GM12878 (cell line): ENCODE data around the gene SETD6. TPM values are rescaled to one million over a fixed set of nuclear protein-coding genes. Genes with fewer than 3 reads are reported as not detected.

Experiments used
- BACH1 ChIP-seq: fragments of 450-650 bp; IDR thresholded peaks from 2 replicates; pipeline ENCODE4 v1.6.1; 2017; ENCODE audit warnings: mild to moderate bottlenecking, borderline replicate concordance
- BMI1 ChIP-seq: fragments of 450-650 bp; IDR thresholded peaks from 2 replicates; pipeline ENCODE4 v1.6.1; 2016; ENCODE audit warnings: mild to moderate bottlenecking, moderate library complexity, borderline replicate concordance
- CREM ChIP-seq: IDR thresholded peaks from 2 replicates; pipeline ENCODE4 v1.6.1; 2014; ENCODE audit warnings: antibody characterized with exemption, low read depth
- FOXM1 ChIP-seq: IDR thresholded peaks from 2 replicates; pipeline ENCODE4 v1.6.1; 2012; ENCODE audit warnings: low read depth, mild to moderate bottlenecking, inconsistent platforms, low read length, moderate library complexity
- IKZF2 ChIP-seq, 2 experiments: fragments of 450-650 bp; IDR thresholded peaks; 2 replicates each; pipeline ENCODE4 v1.6.1; 2017; ENCODE audit warnings: mild to moderate bottlenecking in 2 of 2, moderate library complexity in 2 of 2
- JUND ChIP-seq: IDR thresholded peaks from 2 replicates; pipeline ENCODE4 v1.6.1; 2012; ENCODE audit warnings: low read depth, mild to moderate bottlenecking, low read length, improper control_type of control experiment, moderate library complexity
- KLF5 ChIP-seq: fragments of 450-650 bp; IDR thresholded peaks from 2 replicates; pipeline ENCODE4 v1.6.1; 2014; ENCODE audit warnings: mild to moderate bottlenecking; ENCODE audit not compliant: partially characterized antibody
- SIN3A ChIP-seq: IDR thresholded peaks from 2 replicates; pipeline ENCODE4 v1.6.1; 2012; ENCODE audit warnings: low read depth, low read length, improper control_type of control experiment
- polyA plus RNA-seq, 11 experiments: library from polyadenylated mRNA; depleted of rRNA in 4 of 11; unstranded in 6 of 11; stranded (reverse) in 5 of 11; fragments of >200 nt; fragmentation: Nextera tagmentation in 4 of 11; fragmentation: Illumina TruSeq in 1 of 11; extraction: Ambion mirVana in 4 of 11; extraction: Trizol in 1 of 11; gene quantifications; 1 replicate in 1 of 11; 2 replicates in 10 of 11; pipeline versions ENCODE4 v1.2.1 to v1.2.3, GENCODE V29; 2011 to 2016; ENCODE audit warnings: inconsistent platforms in 2 of 11, missing spikeins in 2 of 11, low read depth in 1 of 11
- total RNA-seq, 4 experiments: library from RNA; depleted of rRNA in 3 of 4; stranded (reverse); fragments of >200 nt in 3 of 4; fragmentation: Illumina TruSeq in 1 of 4; extraction: Trizol in 1 of 4; gene quantifications; 2 replicates each; pipeline versions ENCODE4 v1.2.1 to v1.2.3, GENCODE V29; 2013 to 2021
- TF ChIP-seq, protein P1 (sequence below): fragments of 450-650 bp; formaldehyde crosslinking; IDR thresholded peaks from 2 replicates; pipeline ENCODE4 v1.5.0; 2022; ENCODE audit warnings: mild to moderate bottlenecking, missing genetic modification characterization
- TF ChIP-seq, protein P2 (sequence below): fragments of 450-650 bp; IDR thresholded peaks from 2 replicates; pipeline ENCODE4 v1.6.1; 2017; ENCODE audit warnings: mild to moderate bottlenecking, moderate library complexity
- TF ChIP-seq, protein P3 (sequence below): fragments of 450-650 bp; IDR thresholded peaks from 2 replicates; pipeline ENCODE4 v1.6.1; 2018; ENCODE audit warnings: borderline replicate concordance, mild to moderate bottlenecking; ENCODE audit not compliant: partially characterized antibody

SETD6 gene
- total and polyA plus RNA-seq, 10 of the 15 experiments (the other 5 are each of a cell fraction or from before 2014, with no cell fraction given), result 8.2 to 23.8 (median 16.2) TPM

DNA sequence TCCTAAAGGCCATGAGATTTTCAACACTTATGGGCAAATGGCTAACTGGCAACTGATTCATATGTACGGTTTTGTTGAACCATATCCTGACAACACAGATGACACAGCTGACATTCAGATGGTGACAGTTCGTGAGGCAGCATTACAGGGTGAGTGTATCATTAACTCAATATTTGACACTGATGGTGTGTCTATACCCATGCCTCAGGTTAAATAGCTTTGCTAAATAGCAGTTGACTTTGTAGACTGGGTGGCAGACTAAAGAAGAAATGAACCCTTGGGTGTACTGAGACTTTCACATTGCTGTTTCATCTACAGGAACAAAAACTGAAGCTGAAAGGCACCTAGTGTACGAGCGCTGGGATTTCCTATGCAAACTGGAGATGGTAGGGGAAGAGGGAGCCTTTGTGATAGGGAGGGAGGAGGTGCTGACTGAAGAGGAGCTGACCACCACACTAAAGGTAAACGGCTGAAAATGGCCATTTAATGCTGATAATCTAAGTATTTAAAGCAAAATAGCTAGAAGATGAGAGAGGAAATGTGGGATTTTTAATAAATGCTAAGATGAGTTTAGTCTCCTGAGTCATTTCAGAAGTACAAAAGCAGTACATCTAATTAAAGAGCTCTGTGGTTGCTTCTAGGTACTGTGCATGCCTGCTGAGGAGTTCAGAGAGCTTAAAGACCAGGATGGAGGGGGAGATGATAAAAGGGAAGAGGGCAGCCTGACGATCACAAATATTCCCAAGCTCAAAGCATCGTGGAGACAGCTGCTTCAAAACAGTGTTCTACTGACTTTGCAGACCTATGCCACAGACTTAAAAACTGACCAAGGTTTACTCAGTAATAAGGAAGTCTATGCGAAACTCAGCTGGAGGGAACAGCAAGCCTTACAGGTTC, 3.0 kb downstream of the SETD6 start (continued):
- TF ChIP-seq BACH1 (no peak), FOXM1 (peak; percentile 60; the same call in 1 of the 2 replicates), IKZF2 (IDR thresholded peaks at IDR 0.05) (peak; percentile 47 to 58), CREM (0 out of 2 replicates have a peak, but pooled peaks have one; percentile 10), JUND (peak; percentile 81), KLF5 (no peak), SIN3A (no peak), BMI1 (no peak)
- TF ChIP-seq, protein P1, sequence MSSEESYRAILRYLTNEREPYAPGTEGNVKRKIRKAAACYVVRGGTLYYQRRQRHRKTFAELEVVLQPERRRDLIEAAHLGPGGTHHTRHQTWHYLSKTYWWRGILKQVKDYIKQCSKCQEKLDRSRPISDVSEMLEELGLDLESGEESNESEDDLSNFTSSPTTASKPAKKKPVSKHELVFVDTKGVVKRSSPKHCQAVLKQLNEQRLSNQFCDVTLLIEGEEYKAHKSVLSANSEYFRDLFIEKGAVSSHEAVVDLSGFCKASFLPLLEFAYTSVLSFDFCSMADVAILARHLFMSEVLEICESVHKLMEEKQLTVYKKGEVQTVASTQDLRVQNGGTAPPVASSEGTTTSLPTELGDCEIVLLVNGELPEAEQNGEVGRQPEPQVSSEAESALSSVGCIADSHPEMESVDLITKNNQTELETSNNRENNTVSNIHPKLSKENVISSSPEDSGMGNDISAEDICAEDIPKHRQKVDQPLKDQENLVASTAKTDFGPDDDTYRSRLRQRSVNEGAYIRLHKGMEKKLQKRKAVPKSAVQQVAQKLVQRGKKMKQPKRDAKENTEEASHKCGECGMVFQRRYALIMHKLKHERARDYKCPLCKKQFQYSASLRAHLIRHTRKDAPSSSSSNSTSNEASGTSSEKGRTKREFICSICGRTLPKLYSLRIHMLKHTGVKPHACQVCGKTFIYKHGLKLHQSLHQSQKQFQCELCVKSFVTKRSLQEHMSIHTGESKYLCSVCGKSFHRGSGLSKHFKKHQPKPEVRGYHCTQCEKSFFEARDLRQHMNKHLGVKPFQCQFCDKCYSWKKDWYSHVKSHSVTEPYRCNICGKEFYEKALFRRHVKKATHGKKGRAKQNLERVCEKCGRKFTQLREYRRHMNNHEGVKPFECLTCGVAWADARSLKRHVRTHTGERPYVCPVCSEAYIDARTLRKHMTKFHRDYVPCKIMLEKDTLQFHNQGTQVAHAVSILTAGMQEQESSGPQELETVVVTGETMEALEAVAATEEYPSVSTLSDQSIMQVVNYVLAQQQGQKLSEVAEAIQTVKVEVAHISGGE (CRISPR knock-in tag), result no peak
- TF ChIP-seq, protein P2, sequence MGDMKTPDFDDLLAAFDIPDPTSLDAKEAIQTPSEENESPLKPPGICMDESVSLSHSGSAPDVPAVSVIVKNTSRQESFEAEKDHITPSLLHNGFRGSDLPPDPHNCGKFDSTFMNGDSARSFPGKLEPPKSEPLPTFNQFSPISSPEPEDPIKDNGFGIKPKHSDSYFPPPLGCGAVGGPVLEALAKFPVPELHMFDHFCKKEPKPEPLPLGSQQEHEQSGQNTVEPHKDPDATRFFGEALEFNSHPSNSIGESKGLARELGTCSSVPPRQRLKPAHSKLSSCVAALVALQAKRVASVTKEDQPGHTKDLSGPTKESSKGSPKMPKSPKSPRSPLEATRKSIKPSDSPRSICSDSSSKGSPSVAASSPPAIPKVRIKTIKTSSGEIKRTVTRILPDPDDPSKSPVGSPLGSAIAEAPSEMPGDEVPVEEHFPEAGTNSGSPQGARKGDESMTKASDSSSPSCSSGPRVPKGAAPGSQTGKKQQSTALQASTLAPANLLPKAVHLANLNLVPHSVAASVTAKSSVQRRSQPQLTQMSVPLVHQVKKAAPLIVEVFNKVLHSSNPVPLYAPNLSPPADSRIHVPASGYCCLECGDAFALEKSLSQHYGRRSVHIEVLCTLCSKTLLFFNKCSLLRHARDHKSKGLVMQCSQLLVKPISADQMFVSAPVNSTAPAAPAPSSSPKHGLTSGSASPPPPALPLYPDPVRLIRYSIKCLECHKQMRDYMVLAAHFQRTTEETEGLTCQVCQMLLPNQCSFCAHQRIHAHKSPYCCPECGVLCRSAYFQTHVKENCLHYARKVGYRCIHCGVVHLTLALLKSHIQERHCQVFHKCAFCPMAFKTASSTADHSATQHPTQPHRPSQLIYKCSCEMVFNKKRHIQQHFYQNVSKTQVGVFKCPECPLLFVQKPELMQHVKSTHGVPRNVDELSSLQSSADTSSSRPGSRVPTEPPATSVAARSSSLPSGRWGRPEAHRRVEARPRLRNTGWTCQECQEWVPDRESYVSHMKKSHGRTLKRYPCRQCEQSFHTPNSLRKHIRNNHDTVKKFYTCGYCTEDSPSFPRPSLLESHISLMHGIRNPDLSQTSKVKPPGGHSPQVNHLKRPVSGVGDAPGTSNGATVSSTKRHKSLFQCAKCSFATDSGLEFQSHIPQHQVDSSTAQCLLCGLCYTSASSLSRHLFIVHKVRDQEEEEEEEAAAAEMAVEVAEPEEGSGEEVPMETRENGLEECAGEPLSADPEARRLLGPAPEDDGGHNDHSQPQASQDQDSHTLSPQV, result no peak
- TF ChIP-seq, protein P3, sequence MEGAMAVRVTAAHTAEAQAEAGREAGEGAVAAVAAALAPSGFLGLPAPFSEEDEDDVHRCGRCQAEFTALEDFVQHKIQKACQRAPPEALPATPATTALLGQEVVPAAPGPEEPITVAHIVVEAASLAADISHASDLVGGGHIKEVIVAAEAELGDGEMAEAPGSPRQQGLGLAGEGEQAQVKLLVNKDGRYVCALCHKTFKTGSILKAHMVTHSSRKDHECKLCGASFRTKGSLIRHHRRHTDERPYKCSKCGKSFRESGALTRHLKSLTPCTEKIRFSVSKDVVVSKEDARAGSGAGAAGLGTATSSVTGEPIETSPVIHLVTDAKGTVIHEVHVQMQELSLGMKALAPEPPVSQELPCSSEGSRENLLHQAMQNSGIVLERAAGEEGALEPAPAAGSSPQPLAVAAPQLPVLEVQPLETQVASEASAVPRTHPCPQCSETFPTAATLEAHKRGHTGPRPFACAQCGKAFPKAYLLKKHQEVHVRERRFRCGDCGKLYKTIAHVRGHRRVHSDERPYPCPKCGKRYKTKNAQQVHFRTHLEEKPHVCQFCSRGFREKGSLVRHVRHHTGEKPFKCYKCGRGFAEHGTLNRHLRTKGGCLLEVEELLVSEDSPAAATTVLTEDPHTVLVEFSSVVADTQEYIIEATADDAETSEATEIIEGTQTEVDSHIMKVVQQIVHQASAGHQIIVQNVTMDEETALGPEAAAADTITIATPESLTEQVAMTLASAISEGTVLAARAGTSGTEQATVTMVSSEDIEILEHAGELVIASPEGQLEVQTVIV, result no peak
